Progenitor cell of endocrine pancreas (in vitro differentiated cells): ENCODE measurements around the gene KIF21B. TPM values are rescaled to one million over a fixed set of nuclear protein-coding genes. Genes with fewer than 3 reads are reported as not detected.
"Not testable (repeated sequence)": the region's sequence is repeated elsewhere in the genome, so short reads cannot be mapped to it uniquely, and the experiment has no call there.

Source experiments
- DNase-seq: peaks from one replicate; pipeline ENCODE4 v3.0.0; 2021; ENCODE audit warnings: low spot score; ENCODE audit not compliant: unreplicated experiment
- H3K27ac Mint-ChIP-seq: 2 replicates; pipeline ENCODE4 v1.8.0; 2021; ENCODE audit warnings: mild to moderate bottlenecking, moderate library complexity, mixed read lengths
- H3K27me3 Mint-ChIP-seq: 2 replicates; pipeline ENCODE4 v1.8.0; 2021; ENCODE audit warnings: mixed read lengths
- H3K36me3 Mint-ChIP-seq: 2 replicates; pipeline ENCODE4 v1.8.0; 2022; ENCODE audit warnings: mixed read lengths; ENCODE audit not compliant: insufficient read depth
- H3K4me1 Mint-ChIP-seq: 2 replicates; pipeline ENCODE4 v1.8.0; 2021; ENCODE audit warnings: low read depth, mixed read lengths
- H3K4me3 Mint-ChIP-seq: 2 replicates; pipeline ENCODE4 v1.8.0; 2021; ENCODE audit warnings: low read depth, mild to moderate bottlenecking, moderate library complexity, mixed read lengths
- H3K9me3 Mint-ChIP-seq: 2 replicates; pipeline ENCODE4 v1.8.0; 2021; ENCODE audit warnings: low read depth, mixed read lengths
- total RNA-seq: library from RNA; stranded (reverse); gene quantifications from 2 replicates; pipeline ENCODE4 v1.2.1, GENCODE V29; 2021
- TF ChIP-seq, protein P1 (sequence below): fragments of 200-600 bp; sonication (generic); IDR thresholded peaks from one replicate; pipeline ENCODE4 v1.5.0; 2021; ENCODE audit warnings: antibody characterized with exemption, mild to moderate bottlenecking; ENCODE audit not compliant: unreplicated experiment

The KIF21B gene
- total RNA-seq, 1 donor from 2014 or later: 11.4 TPM

DNA sequence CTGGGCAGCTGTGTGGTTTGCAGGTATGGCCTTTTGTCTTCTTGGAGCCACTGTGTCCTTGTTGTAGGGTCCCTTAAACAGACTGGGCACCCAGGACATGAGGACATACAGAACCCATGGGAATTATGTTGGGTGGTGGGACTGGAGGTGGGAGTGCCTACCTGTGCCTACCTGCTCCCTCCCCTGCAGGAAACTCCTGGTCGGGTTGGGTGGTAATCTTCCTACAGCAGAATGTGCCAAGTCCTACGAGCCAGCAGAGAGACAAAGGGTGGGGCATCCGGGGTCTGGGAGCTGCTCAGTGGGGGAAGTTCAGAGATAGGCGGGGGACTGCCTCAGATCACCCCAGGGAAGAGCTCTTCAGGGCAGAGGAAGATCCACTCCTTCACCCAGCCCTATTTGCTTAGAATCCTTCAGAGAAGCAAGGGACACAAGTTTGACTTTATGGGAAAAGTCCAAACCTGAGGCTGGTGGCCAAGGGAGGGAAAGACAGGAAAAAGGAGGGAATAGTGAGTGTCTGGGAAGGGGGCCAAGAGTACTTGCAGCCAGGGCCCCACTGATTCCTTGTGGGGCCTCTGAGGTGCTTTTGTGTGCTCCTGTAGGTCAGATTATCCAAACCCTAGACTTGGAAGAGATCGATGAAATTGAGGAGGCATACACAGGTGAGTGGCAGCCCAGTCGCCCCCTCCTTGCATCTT, 58.3 kb downstream of the KIF21B start:
- DNase-seq: no peak
- TF ChIP-seq, protein P1, sequence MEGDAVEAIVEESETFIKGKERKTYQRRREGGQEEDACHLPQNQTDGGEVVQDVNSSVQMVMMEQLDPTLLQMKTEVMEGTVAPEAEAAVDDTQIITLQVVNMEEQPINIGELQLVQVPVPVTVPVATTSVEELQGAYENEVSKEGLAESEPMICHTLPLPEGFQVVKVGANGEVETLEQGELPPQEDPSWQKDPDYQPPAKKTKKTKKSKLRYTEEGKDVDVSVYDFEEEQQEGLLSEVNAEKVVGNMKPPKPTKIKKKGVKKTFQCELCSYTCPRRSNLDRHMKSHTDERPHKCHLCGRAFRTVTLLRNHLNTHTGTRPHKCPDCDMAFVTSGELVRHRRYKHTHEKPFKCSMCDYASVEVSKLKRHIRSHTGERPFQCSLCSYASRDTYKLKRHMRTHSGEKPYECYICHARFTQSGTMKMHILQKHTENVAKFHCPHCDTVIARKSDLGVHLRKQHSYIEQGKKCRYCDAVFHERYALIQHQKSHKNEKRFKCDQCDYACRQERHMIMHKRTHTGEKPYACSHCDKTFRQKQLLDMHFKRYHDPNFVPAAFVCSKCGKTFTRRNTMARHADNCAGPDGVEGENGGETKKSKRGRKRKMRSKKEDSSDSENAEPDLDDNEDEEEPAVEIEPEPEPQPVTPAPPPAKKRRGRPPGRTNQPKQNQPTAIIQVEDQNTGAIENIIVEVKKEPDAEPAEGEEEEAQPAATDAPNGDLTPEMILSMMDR: no peak
- Mint-ChIP-seq H3K36me3 (no peaks in the 10 kb centered on the region), H3K4me1 (no peaks in the 10 kb centered on the region), H3K4me3 (no peak overlapping the region), H3K9me3 (no peaks in the 10 kb centered on the region), H3K27me3 (peaks cover 10% of the 10 kb centered on the region), H3K27ac (no peak overlapping the region)

DNA sequence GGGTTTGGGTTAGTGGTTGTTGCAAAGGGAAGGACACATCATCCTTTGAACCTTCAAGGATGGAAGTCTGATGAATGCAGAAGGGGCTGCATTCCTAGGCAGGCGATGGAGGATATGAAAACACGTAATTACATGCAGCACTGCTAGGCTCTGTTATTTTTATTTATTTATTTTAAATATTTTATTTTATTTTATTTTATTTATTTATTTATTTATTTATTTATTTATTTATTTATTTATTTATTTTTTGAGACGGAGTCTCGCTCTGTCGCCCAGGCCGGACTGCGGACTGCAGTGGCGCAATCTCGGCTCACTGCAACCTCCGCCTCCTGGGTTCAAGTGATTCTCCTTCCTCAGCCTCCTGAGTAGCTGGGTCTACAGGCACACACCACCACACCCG, 59.6 kb downstream of the KIF21B start:
- not testable (repeated sequence) for H3K36me3 Mint-ChIP-seq, H3K9me3 Mint-ChIP-seq, H3K4me1 Mint-ChIP-seq, DNase-seq, H3K27ac Mint-ChIP-seq, H3K4me3 Mint-ChIP-seq
- H3K27me3 Mint-ChIP-seq: peaks cover 10% of the 10 kb centered on the region

DNA sequence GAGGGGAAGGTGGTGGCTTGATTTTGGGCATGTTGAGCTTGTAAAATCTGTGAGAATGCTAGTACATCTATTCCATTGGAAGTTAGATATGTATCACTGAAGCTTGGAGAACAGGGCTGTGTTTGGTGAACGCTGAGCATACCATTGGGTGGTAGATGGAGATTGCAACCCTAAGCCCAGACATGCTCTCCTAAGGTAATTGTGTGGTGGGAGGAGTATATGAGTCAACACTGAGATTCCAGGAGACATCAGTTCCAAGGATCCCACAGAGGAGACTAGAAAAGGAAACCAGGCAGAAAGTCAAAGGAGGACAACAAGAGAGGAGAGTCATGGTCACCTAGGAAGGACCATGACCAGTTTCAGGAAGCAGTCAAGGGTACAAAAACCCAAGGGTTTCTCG, 60.4 kb downstream of the KIF21B start:
- Mint-ChIP-seq H3K4me1 (no peaks in the 10 kb centered on the region), H3K27me3 (peaks cover 10% of the 10 kb centered on the region), H3K9me3 (no peaks in the 10 kb centered on the region), H3K27ac (no peak overlapping the region), H3K36me3 (no peaks in the 10 kb centered on the region), H3K4me3 (no peak overlapping the region)
- no peak for DNase-seq
- TF ChIP-seq, protein P1: no peak

DNA sequence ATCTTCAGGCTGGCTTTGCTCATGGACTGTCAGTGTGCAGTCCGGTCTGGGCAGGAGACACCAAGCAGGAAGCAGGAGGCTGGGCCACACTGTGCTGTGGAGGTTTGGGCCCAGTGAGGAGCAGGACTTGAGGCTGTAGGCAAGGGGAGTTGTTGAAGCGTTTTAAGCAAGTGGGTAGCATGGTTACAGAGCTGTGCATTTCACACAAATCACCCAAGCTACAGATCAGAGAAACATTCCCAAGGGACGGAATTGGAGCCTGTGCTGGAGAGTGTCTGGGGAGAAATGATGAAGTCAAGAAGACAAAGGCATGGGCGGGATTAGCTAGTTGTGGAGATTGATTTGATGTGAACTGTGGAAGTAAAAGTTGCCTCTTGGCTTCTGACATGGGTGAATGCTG, 60.9 kb downstream of the KIF21B start:
- Mint-ChIP-seq H3K36me3 (no peaks in the 10 kb centered on the region), H3K9me3 (no peaks in the 10 kb centered on the region), H3K27ac (no peak overlapping the region), H3K4me1 (no peaks in the 10 kb centered on the region), H3K27me3 (peaks cover 10% of the 10 kb centered on the region), H3K4me3 (no peak overlapping the region)
- TF ChIP-seq, protein P1: no peak
- no peak for DNase-seq

DNA sequence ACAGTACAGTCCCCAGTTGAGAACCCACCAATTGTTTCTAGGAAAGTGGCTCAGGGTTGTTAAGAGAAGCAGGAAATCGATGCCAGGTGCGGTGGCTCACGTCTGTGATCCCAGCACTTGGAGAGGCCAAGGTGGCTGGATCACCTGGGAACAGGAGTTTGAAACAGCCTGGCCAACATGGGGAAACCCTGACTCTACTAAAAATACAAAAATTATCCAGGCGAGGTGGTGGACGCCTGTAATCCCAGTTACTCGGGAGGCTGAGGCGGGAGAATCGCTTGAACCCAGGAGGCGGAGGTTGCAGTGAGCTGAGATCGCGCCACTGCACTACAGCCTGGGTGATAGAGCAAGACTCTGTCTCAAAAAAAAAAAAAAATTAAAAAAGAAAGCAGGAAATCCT, 61.4 kb downstream of the KIF21B start:
- not testable (repeated sequence) for DNase-seq, H3K4me1 Mint-ChIP-seq, H3K27ac Mint-ChIP-seq, H3K9me3 Mint-ChIP-seq, H3K4me3 Mint-ChIP-seq, H3K36me3 Mint-ChIP-seq
- H3K27me3 Mint-ChIP-seq: peaks cover 10% of the 10 kb centered on the region

DNA sequence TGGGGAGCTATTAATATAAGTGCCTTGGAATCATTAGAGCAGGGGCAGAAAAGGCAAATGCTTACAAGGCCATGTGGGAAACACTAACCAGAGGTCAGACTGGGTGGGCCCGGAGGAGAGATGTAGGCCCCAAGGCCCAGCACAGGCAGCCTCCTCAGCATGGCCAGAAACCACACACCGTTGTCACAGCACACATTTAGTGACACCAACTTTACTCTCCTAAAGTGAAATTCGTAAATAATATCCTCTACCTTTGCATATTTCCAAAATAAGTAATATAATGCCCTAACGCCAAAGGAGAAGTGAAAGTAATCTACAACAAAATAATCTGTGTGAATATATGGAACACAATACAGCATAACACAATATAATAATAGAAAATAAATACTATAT, 62.6 kb downstream of the KIF21B start:
- TF ChIP-seq, protein P1: no peak
- Mint-ChIP-seq H3K4me3 (no peak overlapping the region), H3K36me3 (no peaks in the 10 kb centered on the region), H3K27ac (no peak overlapping the region), H3K27me3 (peaks cover 10% of the 10 kb centered on the region), H3K9me3 (no peaks in the 10 kb centered on the region), H3K4me1 (no peaks in the 10 kb centered on the region)
- no peak for DNase-seq
